WI38 (cell line): ENCODE results near the gene TMCO6.
"Not testable (repeated sequence)": the region's sequence is repeated elsewhere in the genome, so short reads cannot be mapped to it uniquely, and the experiment has no call there.

Source experiments
- H3K4me3 ChIP-seq: 2 replicates; pipeline ENCODE4 v1.5.1; 2011; ENCODE audit warnings: low read depth, mild to moderate bottlenecking, control low read depth, low read length
- CTCF ChIP-seq: IDR thresholded peaks from 2 replicates; pipeline ENCODE4 v1.5.1; 2012; ENCODE audit warnings: low read depth, mild to moderate bottlenecking, control low read depth, low read length

The TMCO6 gene

DNA sequence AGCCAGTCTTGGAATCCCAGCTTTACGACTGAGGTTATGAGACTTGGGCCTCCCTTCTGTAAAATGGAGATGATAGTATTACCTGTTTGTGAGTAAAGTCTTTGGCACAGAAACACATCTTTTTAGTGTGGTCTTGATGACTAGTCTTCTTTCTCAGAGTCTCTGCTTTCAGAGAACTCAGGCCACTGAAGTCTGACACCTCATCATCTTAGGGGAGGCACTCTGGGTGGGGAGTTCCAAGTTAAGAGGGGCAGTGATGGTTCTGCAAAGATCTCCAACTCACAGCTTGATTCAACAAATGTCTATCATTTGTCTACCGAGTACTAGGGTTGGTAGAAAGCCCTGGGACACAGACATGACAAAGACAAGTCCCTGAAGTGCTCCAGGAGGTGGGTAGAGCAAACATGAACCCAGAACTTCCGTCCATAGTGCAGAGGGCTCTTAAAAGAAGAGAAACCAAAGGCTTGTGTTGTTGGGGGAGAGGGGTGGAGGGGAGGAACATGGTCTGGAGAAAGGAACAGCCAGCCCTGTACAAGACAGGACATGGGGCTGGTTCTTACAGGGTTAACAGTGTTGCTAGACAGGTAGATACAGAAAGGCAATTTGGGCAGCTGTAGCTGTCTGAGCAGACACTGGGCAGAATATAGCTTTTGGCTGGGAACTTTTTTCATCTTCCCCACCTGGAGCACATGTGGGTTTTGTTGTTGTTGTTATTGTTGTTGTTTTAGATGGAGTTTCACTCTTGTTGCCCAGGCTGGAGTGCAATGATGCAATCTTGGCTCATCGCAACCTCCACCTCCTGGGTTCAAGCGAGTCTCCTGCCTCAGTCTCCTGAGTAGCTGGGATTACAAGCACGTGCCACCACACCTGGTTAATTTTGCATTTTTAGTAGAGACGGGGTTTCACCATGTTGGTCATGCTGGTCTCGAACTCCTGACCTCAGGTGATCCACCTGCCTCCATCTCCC, 3.7 kb upstream of the TMCO6 start:
- H3K4me3 ChIP-seq = no peak overlapping the region

DNA sequence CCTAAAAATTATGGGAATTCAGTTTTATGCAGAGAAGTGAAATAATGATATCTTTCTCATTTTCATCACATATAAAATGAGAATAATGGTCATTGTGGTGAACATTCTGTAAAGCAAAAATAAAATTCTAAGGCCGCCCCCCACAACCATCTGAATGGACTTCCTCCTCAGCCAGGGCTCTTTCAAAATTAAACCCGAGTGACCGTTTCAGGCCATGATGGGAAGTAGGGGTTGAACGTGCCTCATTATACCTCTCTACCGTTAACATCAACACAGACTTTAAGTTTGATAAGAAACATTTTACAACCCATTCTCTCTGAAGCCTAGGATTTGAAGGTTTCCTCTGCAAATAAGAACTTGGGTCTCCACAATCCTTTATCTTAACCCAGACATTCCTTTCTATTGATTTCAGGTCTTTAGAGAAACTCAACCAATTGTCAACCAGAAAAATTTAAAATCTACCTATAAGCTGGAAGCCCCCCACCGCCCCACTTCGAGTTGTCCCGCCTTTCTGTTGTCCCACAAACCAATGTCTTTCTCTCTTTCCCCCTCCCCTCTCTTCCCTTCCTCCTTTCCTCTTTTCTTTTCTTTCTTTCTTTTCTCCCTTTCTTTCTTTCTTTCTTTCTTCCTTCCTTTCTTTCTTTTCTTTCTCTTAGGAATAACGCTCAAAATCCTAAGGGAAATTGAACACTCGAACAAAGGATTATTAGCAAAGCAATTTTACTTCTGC, 1.7 kb upstream of the TMCO6 start:
- no peak overlapping the region for H3K4me3 ChIP-seq
- no peak for TF ChIP-seq CTCF

More for the DNA sequence above, 3.7 kb upstream of the TMCO6 start:
- TF ChIP-seq CTCF = no peak

- peak overlapping the region; percentile 81 for H3K4me3 ChIP-seq
These were observed 428 bp upstream of the TMCO6 start for GRCh38 chr5:140638898-140639147.

- H3K4me3 ChIP-seq = no peak overlapping the region
- TF ChIP-seq CTCF = no peak
These were observed 2.5 kb downstream of the TMCO6 start for GRCh38 chr5:140641716-140642115.

DNA sequence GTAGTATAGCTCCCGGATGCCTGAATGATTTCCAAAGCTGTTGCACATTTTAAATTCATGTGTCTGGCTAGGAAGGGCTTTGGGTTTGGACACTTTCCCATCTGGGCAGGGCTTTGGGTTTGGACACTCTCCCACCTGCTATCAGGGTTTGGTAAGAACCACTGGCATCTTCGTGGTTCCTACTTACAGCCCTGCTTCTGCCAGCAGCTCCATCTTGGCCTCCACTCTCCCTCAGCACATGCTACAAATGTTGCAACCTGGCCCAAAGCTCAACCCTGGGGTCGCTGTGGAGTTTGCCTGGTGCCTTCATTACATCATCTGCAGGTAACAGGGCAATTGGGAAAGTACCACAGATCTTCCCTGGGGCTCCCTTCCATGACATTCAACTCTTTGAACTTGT, 3.5 kb downstream of the TMCO6 start:
- no peak for TF ChIP-seq CTCF
- H3K4me3 ChIP-seq = no peak overlapping the region

- H3K4me3 ChIP-seq = peak overlapping the region; percentile 88
- no peak for TF ChIP-seq CTCF
These were observed 7.8 kb downstream of the TMCO6 start for GRCh38 chr5:140647042-140647419.

- H3K4me3 ChIP-seq = no peak overlapping the region
- TF ChIP-seq CTCF = no peak
These were observed 19.6 kb downstream of the TMCO6 start for GRCh38 chr5:140658870-140659269.

- not testable (repeated sequence) for H3K4me3 ChIP-seq
These were observed 21.1 kb downstream of the TMCO6 start for GRCh38 chr5:140660371-140660770.
